HCT116 (cell line): ENCODE data around the gene PPM1H. TPM values are rescaled to one million over a fixed set of nuclear protein-coding genes. Genes with fewer than 3 reads are reported as not detected.

ENCODE experiments used
- ATAC-seq: fragments of 200-7000 bp; cut with Tn5 transposase; 2 replicates; pipeline ENCODE4 v1.9.1; 2020; ENCODE audit warnings: mild to moderate bottlenecking, moderate library complexity
- BruUV-seq: library from RNA; stranded (reverse); fragments of 400-500 nt; replicated peaks from 2 replicates; lab custom pipeline; 2021; lab: Mats Ljungman, UMichigan
- CTCF ChIA-PET: fragments of 300-600 bp; sonication (Branson Sonifier 250); formaldehyde crosslinking; loops from one replicate; lab custom pipeline; 2021; ENCODE audit warnings: antibody characterized with exemption; lab: Charles Lee
- POLR2A ChIA-PET: fragments of 300-600, 350-600 bp; sonication (Branson Sonifier 250); formaldehyde crosslinking; loops from one replicate; lab custom pipeline; 2021; ENCODE audit warnings: antibody characterized with exemption; lab: Charles Lee
- RAD21 ChIA-PET, 2 experiments: fragments of 300-600 bp; sonication (Branson Sonifier 250); formaldehyde crosslinking; loops; one replicate each; lab custom pipeline; 2023; ENCODE audit warnings: low total read pairs in 2 of 2; ENCODE audit not compliant: uncharacterized antibody in 2 of 2, unreplicated experiment in 2 of 2, low non-redundant PET in 1 of 2; lab: Charles Lee
- DNase-seq: peaks from one replicate; pipeline ENCODE4 v3.0.0-alpha.2; 2010; ENCODE audit warnings: low read depth, low spot score
- H2AFZ ChIP-seq: fragments of 200-600 bp; shearing (Covaris generic), sonication (generic); 2 replicates; pipeline ENCODE4 v1.6.1; 2017; ENCODE audit warnings: low read depth, mixed run types, mixed read lengths, antibody characterized with exemption, low read length; ENCODE audit not compliant: poor library complexity, severe bottlenecking
- H3K27ac ChIP-seq: 2 replicates; pipeline ENCODE4 v1.5.1; 2012; ENCODE audit warnings: low read depth, low read length
- H3K27me3 ChIP-seq: fragments of 200-600 bp; sonication (generic); 2 replicates; pipeline ENCODE4 v1.6.1; 2016; ENCODE audit warnings: mixed run types, low read length, mixed read lengths; ENCODE audit not compliant: insufficient read depth
- H3K36me3 ChIP-seq, 2 experiments: fragments of 200-500 bp in 1 of 2; fragments of 200-600 bp in 1 of 2; sonication (Bioruptor generic) in 1 of 2; sonication (generic) in 1 of 2; 2 replicates each; pipeline versions ENCODE4 v1.5.1 to v1.6.1; 2014 to 2016; ENCODE audit warnings: low read length in 2 of 2, inconsistent platforms in 1 of 2, mixed read lengths in 1 of 2, mixed run types in 1 of 2; ENCODE audit not compliant: insufficient read depth in 2 of 2, control insufficient read depth in 1 of 2
- H3K4me1 ChIP-seq, 2 experiments: fragments of 200-600 bp in 1 of 2; sonication (generic) in 1 of 2; 2 replicates each; pipeline versions ENCODE4 v1.5.1 to v1.6.1; 2012 to 2017; ENCODE audit warnings: low read length in 2 of 2, inconsistent platforms in 1 of 2, mild to moderate bottlenecking in 1 of 2, mixed read lengths in 1 of 2, mixed run types in 1 of 2, moderate library complexity in 1 of 2; ENCODE audit not compliant: insufficient read depth in 2 of 2, control insufficient read depth in 1 of 2
- H3K4me2 ChIP-seq: fragments of 200-600 bp; sonication (generic); 2 replicates; pipeline ENCODE4 v1.6.1; 2017; ENCODE audit warnings: mixed run types, low read length, mixed read lengths
- H3K4me3 ChIP-seq, 2 experiments: fragments of 200-600 bp in 1 of 2; sonication (generic) in 1 of 2; replicated peaks in 1 of 2; 2 replicates each; pipeline ENCODE4 v1.5.1; 2011 to 2016; ENCODE audit warnings: low read length in 2 of 2, control low read depth in 1 of 2, low read depth in 1 of 2, mild to moderate bottlenecking in 1 of 2, mixed read lengths in 1 of 2, mixed run types in 1 of 2
- H3K79me2 ChIP-seq: fragments of 200-600 bp; sonication (generic); 2 replicates; pipeline ENCODE4 v1.6.1; 2017; ENCODE audit warnings: mild to moderate bottlenecking, mixed run types, low read length, moderate library complexity, mixed read lengths; ENCODE audit not compliant: insufficient read depth
- H3K9ac ChIP-seq: fragments of 200-600 bp; sonication (generic); 2 replicates; pipeline ENCODE4 v1.6.1; 2016; ENCODE audit warnings: low read length, mixed read lengths
- H3K9me2 ChIP-seq: fragments of 200-600 bp; sonication (generic), shearing (Covaris generic); 2 replicates; pipeline ENCODE4 v1.6.1; 2017; ENCODE audit warnings: mixed run types, mild to moderate bottlenecking, moderate library complexity; ENCODE audit not compliant: insufficient read depth
- H3K9me3 ChIP-seq, 2 experiments: fragments of 200-500 bp in 1 of 2; fragments of 200-600 bp in 1 of 2; sonication (Bioruptor generic) in 1 of 2; sonication (generic) in 1 of 2; 2 replicates each; pipeline ENCODE4 v1.6.1; 2014 to 2017; ENCODE audit warnings: low read length in 2 of 2, mixed read lengths in 2 of 2, inconsistent platforms in 1 of 2, low read depth in 1 of 2, mild to moderate bottlenecking in 1 of 2, mixed run types in 1 of 2, moderate library complexity in 1 of 2; ENCODE audit not compliant: control insufficient read depth in 1 of 2, insufficient read depth in 1 of 2
- H4K20me1 ChIP-seq: fragments of 200-600 bp; sonication (generic), shearing (Covaris generic); 2 replicates; pipeline ENCODE4 v1.6.1; 2017; ENCODE audit warnings: mixed run types, mild to moderate bottlenecking, moderate library complexity; ENCODE audit not compliant: insufficient read depth
- CBX3 ChIP-seq: IDR thresholded peaks from 2 replicates; pipeline ENCODE4 v1.6.1; 2012; ENCODE audit warnings: low read depth
- EGR1 ChIP-seq: IDR thresholded peaks from 2 replicates; pipeline ENCODE4 v1.6.1; 2012; ENCODE audit warnings: low read depth
- EZH2 ChIP-seq: fragments of 200-600 bp; sonication (generic); IDR thresholded peaks from 2 replicates; pipeline ENCODE4 v1.6.1; 2017; ENCODE audit warnings: antibody characterized with exemption, mixed run types
- FOSL1 ChIP-seq: IDR thresholded peaks from 2 replicates; pipeline ENCODE4 v1.6.1; 2012; ENCODE audit warnings: low read depth
- POLR2A ChIP-seq: IDR thresholded peaks from 2 replicates; pipeline ENCODE4 v1.7.0; 2011; ENCODE audit warnings: borderline replicate concordance; ENCODE audit not compliant: insufficient read depth, insufficient read length; ENCODE audit errors: extremely low read depth
- RAD21 ChIP-seq: IDR thresholded peaks from 2 replicates; pipeline ENCODE4 v1.6.1; 2012; ENCODE audit warnings: low read depth, mild to moderate bottlenecking
- SIN3A ChIP-seq: IDR thresholded peaks from 2 replicates; pipeline ENCODE4 v1.6.1; 2012; ENCODE audit warnings: low read depth
- SP1 ChIP-seq: IDR thresholded peaks from 2 replicates; pipeline ENCODE4 v1.6.1; 2012; ENCODE audit warnings: low read depth
- SRF ChIP-seq: IDR thresholded peaks from 2 replicates; pipeline ENCODE4 v1.6.1; 2012; ENCODE audit warnings: low read depth
- TCF7L2 ChIP-seq: IDR thresholded peaks from 2 replicates; pipeline ENCODE4 v1.7.0; 2011; ENCODE audit warnings: borderline replicate concordance, inconsistent platforms; ENCODE audit not compliant: insufficient read depth, insufficient read length; ENCODE audit errors: extremely low read depth
- ZFX ChIP-seq: fragments of 450-650 bp; IDR thresholded peaks from 2 replicates; pipeline ENCODE4 v1.6.1; 2017
- intact Hi-C: fragments of 100-400 bp; cut with micrococcal nuclease; formaldehyde crosslinking; loops from 2 replicates; pipeline ENCODE4 v1.10.0; 2022
- total RNA-seq: library from RNA; stranded (reverse); gene quantifications from one replicate; pipeline ENCODE4 v1.2.1, GENCODE V29; 2021; ENCODE audit not compliant: unreplicated experiment
- TF ChIP-seq, protein P1 (sequence below), 3 experiments: fragments of 200-600 bp in 1 of 3; sonication (generic) in 1 of 3; IDR thresholded peaks in 2 of 3; conservative IDR thresholded peaks in 1 of 3; 2 replicates each; pipeline ENCODE4 v1.5.1; 2012 to 2017; ENCODE audit warnings: low read depth in 2 of 3, low read length in 2 of 3, antibody characterized with exemption in 1 of 3, borderline replicate concordance in 1 of 3, control low read depth in 1 of 3, mild to moderate bottlenecking in 1 of 3, mixed read lengths in 1 of 3, mixed run types in 1 of 3, moderate library complexity in 1 of 3; ENCODE audit not compliant: insufficient read depth in 1 of 3
- TF ChIP-seq, protein P2 (sequence below): IDR thresholded peaks from 2 replicates; pipeline ENCODE4 v1.6.1; 2011; ENCODE audit warnings: mild to moderate bottlenecking, low read length, moderate library complexity; ENCODE audit not compliant: insufficient replicate concordance; ENCODE audit errors: extremely low read depth
- TF ChIP-seq, protein P3 (sequence below): IDR thresholded peaks from 2 replicates; pipeline ENCODE4 v1.6.1; 2012
- TF ChIP-seq, protein P4 (sequence below): IDR thresholded peaks from 2 replicates; pipeline ENCODE4 v1.6.1; 2012
- TF ChIP-seq, protein P5 (sequence below): IDR thresholded peaks from 2 replicates; pipeline ENCODE4 v1.6.1; 2012; ENCODE audit warnings: low read depth

The PPM1H gene
- total RNA-seq, 1 experiment from 2014 or later, result 8.0 TPM

DNA sequence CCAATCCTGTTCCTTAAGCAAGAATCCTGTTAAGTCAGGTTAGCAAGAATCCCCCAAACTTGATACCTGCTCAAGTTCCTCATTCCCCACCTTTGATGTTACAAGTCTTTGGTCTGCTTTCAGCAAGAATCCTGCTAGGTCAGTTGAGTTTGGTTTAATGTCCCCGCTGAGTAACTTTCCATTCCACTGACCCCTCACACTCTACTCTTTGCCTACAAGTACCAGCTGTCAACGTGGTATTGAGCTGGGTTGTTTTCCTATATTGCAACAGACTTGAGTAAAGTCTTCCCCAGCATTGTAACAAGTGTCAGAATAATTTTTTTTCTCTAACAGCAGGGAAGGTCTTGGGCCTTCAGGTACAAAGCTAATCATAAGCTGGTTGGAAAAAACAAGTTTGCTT, 6.3 kb downstream of the PPM1H start:
- Histone ChIP-seq H3K9ac (no peak overlapping the region), H3K79me2 (no peaks in the 10 kb centered on the region), H3K27me3 (no peaks in the 10 kb centered on the region), H3K27ac (no peak overlapping the region), H3K9me3 (no peaks in the 10 kb centered on the region), H3K4me3 (no peak overlapping the region), H2AFZ (no peak overlapping the region), H3K9me2 (no peaks in the 10 kb centered on the region), H3K36me3 (no peaks in the 10 kb centered on the region), H3K4me1 (peaks cover 2 to 8% of the 10 kb centered on the region in 2 experiments; a peak in 3 of 4 replicates), H3K4me2 (no peak overlapping the region), H4K20me1 (no peaks in the 10 kb centered on the region)
- intact Hi-C loops, result no loop called here
- DNase-seq (no peak), ATAC-seq (no peak)
- no TSS peak for BruUV-seq
- CTCF ChIA-PET, result no interaction called here
- TF ChIP-seq FOSL1 (no peak), TCF7L2 (no peak), SP1 (no peak), EGR1 (no peak), EZH2 (no peak), ZFX (no peak), RAD21 (no peak), CBX3 (no peak), POLR2A (no peak), SRF (no peak), SIN3A (no peak)
- TF ChIP-seq, protein P1, sequence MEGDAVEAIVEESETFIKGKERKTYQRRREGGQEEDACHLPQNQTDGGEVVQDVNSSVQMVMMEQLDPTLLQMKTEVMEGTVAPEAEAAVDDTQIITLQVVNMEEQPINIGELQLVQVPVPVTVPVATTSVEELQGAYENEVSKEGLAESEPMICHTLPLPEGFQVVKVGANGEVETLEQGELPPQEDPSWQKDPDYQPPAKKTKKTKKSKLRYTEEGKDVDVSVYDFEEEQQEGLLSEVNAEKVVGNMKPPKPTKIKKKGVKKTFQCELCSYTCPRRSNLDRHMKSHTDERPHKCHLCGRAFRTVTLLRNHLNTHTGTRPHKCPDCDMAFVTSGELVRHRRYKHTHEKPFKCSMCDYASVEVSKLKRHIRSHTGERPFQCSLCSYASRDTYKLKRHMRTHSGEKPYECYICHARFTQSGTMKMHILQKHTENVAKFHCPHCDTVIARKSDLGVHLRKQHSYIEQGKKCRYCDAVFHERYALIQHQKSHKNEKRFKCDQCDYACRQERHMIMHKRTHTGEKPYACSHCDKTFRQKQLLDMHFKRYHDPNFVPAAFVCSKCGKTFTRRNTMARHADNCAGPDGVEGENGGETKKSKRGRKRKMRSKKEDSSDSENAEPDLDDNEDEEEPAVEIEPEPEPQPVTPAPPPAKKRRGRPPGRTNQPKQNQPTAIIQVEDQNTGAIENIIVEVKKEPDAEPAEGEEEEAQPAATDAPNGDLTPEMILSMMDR (IDR thresholded peaks at IDR 0.05 in 2 of 3, conservative IDR thresholded peaks at IDR 0.05 in 1 of 3; ENCODE audit: borderline replicate concordance in 1 of 3, insufficient read depth in 1 of 3, low read depth in 2 of 3, low read length in 2 of 3), result no peak
- TF ChIP-seq, protein P2, sequence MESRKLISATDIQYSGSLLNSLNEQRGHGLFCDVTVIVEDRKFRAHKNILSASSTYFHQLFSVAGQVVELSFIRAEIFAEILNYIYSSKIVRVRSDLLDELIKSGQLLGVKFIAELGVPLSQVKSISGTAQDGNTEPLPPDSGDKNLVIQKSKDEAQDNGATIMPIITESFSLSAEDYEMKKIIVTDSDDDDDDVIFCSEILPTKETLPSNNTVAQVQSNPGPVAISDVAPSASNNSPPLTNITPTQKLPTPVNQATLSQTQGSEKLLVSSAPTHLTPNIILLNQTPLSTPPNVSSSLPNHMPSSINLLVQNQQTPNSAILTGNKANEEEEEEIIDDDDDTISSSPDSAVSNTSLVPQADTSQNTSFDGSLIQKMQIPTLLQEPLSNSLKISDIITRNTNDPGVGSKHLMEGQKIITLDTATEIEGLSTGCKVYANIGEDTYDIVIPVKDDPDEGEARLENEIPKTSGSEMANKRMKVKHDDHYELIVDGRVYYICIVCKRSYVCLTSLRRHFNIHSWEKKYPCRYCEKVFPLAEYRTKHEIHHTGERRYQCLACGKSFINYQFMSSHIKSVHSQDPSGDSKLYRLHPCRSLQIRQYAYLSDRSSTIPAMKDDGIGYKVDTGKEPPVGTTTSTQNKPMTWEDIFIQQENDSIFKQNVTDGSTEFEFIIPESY, result no peak
- TF ChIP-seq, protein P3, sequence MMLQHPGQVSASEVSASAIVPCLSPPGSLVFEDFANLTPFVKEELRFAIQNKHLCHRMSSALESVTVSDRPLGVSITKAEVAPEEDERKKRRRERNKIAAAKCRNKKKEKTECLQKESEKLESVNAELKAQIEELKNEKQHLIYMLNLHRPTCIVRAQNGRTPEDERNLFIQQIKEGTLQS, result no peak
- TF ChIP-seq, protein P4, sequence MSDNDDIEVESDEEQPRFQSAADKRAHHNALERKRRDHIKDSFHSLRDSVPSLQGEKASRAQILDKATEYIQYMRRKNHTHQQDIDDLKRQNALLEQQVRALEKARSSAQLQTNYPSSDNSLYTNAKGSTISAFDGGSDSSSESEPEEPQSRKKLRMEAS, result no peak
- TF ChIP-seq, protein P5, sequence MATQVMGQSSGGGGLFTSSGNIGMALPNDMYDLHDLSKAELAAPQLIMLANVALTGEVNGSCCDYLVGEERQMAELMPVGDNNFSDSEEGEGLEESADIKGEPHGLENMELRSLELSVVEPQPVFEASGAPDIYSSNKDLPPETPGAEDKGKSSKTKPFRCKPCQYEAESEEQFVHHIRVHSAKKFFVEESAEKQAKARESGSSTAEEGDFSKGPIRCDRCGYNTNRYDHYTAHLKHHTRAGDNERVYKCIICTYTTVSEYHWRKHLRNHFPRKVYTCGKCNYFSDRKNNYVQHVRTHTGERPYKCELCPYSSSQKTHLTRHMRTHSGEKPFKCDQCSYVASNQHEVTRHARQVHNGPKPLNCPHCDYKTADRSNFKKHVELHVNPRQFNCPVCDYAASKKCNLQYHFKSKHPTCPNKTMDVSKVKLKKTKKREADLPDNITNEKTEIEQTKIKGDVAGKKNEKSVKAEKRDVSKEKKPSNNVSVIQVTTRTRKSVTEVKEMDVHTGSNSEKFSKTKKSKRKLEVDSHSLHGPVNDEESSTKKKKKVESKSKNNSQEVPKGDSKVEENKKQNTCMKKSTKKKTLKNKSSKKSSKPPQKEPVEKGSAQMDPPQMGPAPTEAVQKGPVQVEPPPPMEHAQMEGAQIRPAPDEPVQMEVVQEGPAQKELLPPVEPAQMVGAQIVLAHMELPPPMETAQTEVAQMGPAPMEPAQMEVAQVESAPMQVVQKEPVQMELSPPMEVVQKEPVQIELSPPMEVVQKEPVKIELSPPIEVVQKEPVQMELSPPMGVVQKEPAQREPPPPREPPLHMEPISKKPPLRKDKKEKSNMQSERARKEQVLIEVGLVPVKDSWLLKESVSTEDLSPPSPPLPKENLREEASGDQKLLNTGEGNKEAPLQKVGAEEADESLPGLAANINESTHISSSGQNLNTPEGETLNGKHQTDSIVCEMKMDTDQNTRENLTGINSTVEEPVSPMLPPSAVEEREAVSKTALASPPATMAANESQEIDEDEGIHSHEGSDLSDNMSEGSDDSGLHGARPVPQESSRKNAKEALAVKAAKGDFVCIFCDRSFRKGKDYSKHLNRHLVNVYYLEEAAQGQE, result no peak
- POLR2A ChIA-PET, result no interaction called here
- RAD21 ChIA-PET, result no interaction called here
